NCI-H446 (cell line): Measurements from ENCODE around the gene KCTD10.

Experiments used
- DNase-seq, 2 experiments: peaks; one replicate each; lab custom pipeline; 2025; lab: John Stamatoyannopoulos, UW

The KCTD10 gene

DNA sequence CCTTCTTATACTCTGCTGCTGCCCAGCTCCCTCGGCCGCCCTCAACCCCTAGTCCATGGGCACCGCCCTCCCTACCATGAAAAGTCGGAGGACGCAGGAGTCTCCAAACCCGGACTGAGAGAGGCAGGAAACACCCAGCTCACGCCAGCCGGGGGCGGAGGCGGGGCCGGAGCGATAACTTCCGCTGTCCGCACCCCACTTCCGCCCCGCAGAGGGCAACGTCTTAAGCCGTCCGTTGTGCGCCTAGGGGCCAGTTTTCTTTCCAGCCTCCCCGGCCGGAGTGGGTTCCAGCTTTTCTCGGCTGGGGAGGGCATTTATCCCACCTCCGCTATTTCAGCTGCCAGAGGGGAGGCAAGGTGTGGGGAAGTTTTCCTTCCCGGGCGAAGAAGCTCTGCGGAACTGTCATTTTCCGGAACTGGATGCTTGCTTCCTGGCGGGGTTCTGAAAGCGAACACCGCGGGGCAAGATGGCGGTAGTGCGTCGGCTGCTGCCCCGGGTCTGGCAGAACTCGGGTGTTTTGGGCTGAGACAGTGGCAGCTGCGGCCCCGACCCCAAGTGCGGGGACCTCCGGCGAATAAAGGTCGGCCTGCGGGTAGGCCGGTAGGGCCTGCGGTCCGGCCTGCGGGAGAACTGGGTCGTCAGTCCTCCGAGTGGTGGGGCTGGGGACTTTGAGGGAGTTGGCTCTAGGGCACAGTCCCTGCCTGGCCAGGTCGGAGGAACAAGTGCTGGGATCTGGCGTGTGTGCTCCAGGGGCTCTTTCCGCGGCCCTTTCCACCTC is at the start of gene KCTD10, which contains the start of gene UBE3B:
TSS of gene KCTD10 (minus strand) at position 116 of the 778 bp plus-strand sequence. CDS start at position 78, 38 bp downstream.
TSS of gene UBE3B (plus strand) at position 450 of the 778 bp plus-strand sequence. CDS start 5,918 bp downstream, outside the sequence.
- peak; percentile 75 to 92 for DNase-seq

- DNase-seq = no peak
These were observed 48.1 kb upstream of the KCTD10 start for GRCh38 chr12:109525279-109525585.

- DNase-seq = no peak
These were observed 47.6 kb upstream of the KCTD10 start for GRCh38 chr12:109524466-109525278.

GRCh38 chr12:109523504-109523903 is 46.4 kb upstream of the KCTD10 start:
- DNase-seq = no peak

DNA sequence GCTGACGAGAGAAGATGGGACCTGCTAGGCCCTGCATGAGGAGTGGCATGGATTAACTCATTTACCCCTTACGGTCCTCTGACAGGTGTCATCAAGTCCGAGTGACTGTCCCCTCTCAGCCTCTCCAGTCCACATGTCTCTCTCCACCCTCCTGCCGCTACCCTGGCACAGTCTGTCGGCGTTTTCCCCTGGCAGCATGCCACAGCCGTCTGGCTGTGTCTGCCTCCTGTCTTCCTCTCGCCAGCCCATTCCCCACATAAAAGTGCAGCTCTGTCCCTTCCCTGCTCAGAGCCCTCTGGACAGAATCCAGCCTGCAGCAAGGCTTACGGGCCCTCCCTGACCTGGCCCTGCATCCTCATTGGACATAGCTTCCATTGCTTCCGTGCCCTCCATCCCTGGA is 46.0 kb upstream of the KCTD10 start:
- peak; percentile 8 to 59 for DNase-seq

- no peak for DNase-seq
These were observed 44.7 kb upstream of the KCTD10 start for GRCh38 chr12:109521831-109522230.

DNA sequence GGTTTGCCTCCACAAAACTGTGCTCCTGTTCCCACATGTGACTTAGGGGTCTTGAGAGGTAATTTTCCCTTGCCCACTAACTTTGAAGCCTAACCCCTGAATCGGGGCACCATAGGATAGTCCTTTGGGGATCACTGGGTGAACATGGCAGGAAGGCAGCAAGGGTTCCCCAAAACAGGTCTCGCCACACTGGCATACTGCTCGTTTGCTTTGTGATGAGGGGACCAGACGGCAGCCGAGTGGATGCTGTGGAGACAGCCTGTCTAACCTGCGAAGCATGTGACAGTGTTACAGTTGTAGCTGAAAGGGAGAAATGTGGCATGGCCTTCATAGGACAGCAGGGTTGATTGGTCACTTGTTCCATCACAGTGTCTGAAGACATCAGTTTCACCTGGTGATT is 42.7 kb upstream of the KCTD10 start:
- no peak for DNase-seq

GRCh38 chr12:109518820-109519665 is 41.9 kb upstream of the KCTD10 start:
- peak; percentile 15 to 61 for DNase-seq

DNA sequence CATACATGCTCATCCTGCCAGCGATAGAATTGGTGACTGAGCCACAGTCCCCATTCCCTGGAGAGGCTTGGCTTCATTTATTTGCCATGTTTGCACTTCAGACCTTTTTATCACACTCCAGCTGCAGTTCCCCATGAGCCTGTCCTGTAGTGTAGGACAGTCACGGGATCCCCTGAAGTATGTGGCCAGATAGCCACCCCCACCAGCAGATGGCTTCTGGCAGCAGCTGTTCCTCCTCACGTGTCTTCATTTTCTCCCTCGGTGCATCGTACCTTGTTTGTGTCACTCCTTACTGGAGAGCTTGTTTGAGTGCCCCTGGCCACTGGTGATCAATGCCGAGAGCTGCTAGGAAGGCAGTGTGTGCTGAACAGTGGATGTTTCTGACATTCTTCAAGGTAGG is 40.5 kb upstream of the KCTD10 start:
- no peak for DNase-seq

GRCh38 chr12:109513977-109514376 is 36.9 kb upstream of the KCTD10 start:
- DNase-seq = no peak

- DNase-seq = no peak
These were observed 36.0 kb upstream of the KCTD10 start for GRCh38 chr12:109513051-109513450.

GRCh38 chr12:109512608-109513007 is 35.5 kb upstream of the KCTD10 start:
- DNase-seq = no peak

GRCh38 chr12:109510196-109510595 is 33.1 kb upstream of the KCTD10 start:
- no peak for DNase-seq

DNA sequence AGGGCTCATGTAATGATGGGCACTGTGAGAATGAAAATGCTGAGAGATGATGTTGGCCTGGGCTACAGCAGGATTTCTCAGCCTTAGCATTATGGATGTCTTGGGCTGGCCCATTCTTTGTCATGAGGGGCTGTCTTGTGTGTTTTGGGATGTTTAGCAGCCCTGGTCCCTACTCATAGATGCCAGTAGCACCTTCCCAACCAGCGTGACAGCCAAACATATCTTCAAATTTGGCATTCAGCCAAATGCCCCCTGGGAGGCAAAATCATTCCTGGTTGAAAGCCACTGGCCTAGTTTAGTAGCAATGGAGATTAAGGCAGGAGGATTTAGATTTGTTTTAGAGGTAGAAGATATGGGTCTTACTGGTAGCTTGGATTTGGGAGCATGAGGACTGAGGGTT is 27.0 kb upstream of the KCTD10 start:
- no peak for DNase-seq

DNA sequence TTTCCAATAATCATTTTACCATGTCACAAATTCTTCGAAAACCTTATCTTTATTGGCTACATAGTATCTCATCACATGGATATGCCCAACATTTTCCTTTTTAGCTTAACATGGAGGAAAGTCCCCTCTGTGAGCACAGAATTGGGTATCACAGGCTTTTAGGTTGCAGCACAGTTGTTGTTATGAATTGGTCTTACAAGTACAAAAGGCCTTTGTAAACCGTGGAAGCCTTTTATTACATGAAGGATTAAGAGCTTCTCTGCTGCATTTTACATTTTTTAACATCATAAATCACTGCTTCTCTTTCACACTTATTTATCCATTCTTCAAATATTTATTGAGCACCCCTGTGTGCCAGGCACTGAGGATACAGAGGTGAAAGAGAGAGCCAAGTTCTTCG is 26.5 kb upstream of the KCTD10 start:
- no peak for DNase-seq

DNA sequence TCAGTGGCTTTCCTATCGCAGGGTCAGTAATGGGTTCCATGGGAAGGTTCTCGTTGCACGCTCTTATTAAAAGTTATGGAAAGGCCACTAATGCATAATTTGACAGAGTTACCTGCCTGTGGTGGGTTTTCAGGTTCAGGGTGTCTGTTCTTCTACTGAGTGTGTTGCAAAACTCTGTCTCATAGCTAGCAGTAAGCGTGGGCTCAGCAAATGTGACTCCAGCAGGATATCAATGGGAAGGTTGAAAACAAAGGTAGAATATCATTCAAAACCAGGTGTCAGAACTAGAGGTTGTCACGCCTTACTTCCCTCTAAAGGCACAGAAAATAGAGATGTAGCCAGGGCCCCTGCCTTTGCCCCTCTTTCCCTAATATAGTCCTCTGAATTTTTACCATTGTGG is 25.2 kb upstream of the KCTD10 start:
- no peak for DNase-seq

GRCh38 chr12:109501299-109501698 is 24.2 kb upstream of the KCTD10 start:
- DNase-seq = no peak

GRCh38 chr12:109500406-109501185 is 23.5 kb upstream of the KCTD10 start:
- no peak for DNase-seq

DNA sequence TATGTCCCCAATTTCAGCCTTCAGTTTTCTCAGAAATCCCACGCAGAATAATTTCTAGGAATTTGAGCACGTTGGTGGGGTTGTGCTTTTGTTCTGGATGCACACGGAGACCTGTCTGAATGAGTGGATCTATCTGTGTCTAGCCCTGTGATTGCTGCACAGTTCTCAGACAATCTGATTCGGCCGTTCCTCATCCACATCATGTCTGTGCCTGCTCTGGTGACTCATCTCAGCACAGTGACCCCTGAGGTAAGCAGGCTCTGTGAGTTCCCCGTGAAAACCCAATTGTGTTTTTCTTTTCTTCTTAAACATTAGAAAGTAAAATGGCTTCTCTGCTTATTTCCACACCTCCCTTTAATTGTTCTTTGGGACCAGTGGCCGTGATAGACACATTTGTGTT is 20.6 kb upstream of the KCTD10 start:
- DNase-seq = no peak

- DNase-seq = no peak
These were observed 19.2 kb upstream of the KCTD10 start for GRCh38 chr12:109496306-109496705.

- DNase-seq = no peak
These were observed 17.9 kb upstream of the KCTD10 start for GRCh38 chr12:109495012-109495411.
